IMR-90 (cell line): ENCODE data around the gene SYCE3.

Source experiments
- BHLHE40 ChIP-seq: fragments of 150-350 bp; IDR thresholded peaks from 2 replicates; pipeline ENCODE4 v1.6.1; 2016; ENCODE audit warnings: mild to moderate bottlenecking, low read depth, low read length
- CEBPB ChIP-seq: IDR thresholded peaks from 2 replicates; pipeline ENCODE4 v1.6.1; 2012; ENCODE audit warnings: low read depth, low read length, improper control_type of control experiment
- MAFK ChIP-seq: IDR thresholded peaks from 2 replicates; pipeline ENCODE4 v1.6.1; 2012; ENCODE audit warnings: low read depth, low read length, improper control_type of control experiment
- MXI1 ChIP-seq: IDR thresholded peaks from 2 replicates; pipeline ENCODE4 v1.6.1; 2012; ENCODE audit warnings: low read depth, mild to moderate bottlenecking, low read length, moderate library complexity, borderline replicate concordance
- POLR2A ChIP-seq: IDR thresholded peaks from 2 replicates; pipeline ENCODE4 v1.6.1; 2012; ENCODE audit warnings: mild to moderate bottlenecking, low read depth, low read length
- RAD21 ChIP-seq: IDR thresholded peaks from 2 replicates; pipeline ENCODE4 v1.6.1; 2012; ENCODE audit warnings: low read length, improper control_type of control experiment
- RCOR1 ChIP-seq: IDR thresholded peaks from 2 replicates; pipeline ENCODE4 v1.6.1; 2012; ENCODE audit warnings: mild to moderate bottlenecking, low read length, improper control_type of control experiment; ENCODE audit not compliant: insufficient replicate concordance
- RFX5 ChIP-seq: IDR thresholded peaks from 2 replicates; pipeline ENCODE4 v1.8.0; 2012; ENCODE audit warnings: low read depth, mild to moderate bottlenecking, low read length, moderate library complexity
- SMC3 ChIP-seq: fragments of 150-350 bp; IDR thresholded peaks from 2 replicates; pipeline ENCODE4 v1.6.1; 2016; ENCODE audit warnings: low read depth, mild to moderate bottlenecking, antibody characterized with exemption, low read length, moderate library complexity
- TF ChIP-seq, protein P1 (sequence below): conservative IDR thresholded peaks from 2 replicates; pipeline ENCODE4 v1.5.1; 2012; ENCODE audit warnings: mild to moderate bottlenecking, low read depth, low read length, improper control_type of control experiment
- TF ChIP-seq, protein P2 (sequence below): fragments of 150-350 bp; IDR thresholded peaks from 2 replicates; pipeline ENCODE4 v1.6.1; 2017; ENCODE audit warnings: mild to moderate bottlenecking, antibody characterized with exemption, low read length, low read depth

DNA sequence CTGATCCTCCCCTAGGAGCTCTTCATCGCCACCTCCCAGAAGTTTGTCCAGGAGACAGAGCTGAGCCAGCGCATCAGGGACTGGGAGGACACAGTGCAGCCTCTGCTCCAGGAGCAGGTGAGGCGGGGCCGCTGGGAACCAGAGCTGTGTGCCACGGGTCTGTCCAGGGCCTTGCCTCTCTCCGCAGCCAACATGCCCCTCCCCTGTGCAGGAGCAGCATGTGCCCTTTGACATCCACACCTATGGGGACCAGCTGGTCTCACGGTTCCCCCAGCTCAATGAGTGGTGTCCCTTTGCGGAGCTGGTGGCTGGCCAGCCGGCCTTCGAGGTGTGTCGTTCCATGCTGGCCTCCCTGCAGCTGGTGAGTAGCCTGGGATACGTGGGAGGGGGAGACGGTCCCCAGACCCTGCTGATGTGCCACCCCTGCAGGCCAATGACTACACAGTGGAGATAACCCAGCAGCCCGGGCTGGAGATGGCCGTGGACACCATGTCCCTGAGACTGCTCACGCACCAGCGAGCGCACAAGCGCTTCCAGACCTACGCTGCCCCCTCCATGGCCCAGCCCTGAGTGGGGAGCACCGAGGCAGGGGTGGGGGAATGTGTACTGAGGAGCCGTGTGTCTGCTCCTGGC, 39.8 kb downstream of the SYCE3 start:
- TF ChIP-seq, protein P1, sequence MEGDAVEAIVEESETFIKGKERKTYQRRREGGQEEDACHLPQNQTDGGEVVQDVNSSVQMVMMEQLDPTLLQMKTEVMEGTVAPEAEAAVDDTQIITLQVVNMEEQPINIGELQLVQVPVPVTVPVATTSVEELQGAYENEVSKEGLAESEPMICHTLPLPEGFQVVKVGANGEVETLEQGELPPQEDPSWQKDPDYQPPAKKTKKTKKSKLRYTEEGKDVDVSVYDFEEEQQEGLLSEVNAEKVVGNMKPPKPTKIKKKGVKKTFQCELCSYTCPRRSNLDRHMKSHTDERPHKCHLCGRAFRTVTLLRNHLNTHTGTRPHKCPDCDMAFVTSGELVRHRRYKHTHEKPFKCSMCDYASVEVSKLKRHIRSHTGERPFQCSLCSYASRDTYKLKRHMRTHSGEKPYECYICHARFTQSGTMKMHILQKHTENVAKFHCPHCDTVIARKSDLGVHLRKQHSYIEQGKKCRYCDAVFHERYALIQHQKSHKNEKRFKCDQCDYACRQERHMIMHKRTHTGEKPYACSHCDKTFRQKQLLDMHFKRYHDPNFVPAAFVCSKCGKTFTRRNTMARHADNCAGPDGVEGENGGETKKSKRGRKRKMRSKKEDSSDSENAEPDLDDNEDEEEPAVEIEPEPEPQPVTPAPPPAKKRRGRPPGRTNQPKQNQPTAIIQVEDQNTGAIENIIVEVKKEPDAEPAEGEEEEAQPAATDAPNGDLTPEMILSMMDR = no peak
- TF ChIP-seq POLR2A (no peak), RFX5 (no peak), BHLHE40 (no peak), SMC3 (no peak), RAD21 (no peak), MAFK (no peak), RCOR1 (no peak), CEBPB (no peak), MXI1 (no peak)
- TF ChIP-seq, protein P2, sequence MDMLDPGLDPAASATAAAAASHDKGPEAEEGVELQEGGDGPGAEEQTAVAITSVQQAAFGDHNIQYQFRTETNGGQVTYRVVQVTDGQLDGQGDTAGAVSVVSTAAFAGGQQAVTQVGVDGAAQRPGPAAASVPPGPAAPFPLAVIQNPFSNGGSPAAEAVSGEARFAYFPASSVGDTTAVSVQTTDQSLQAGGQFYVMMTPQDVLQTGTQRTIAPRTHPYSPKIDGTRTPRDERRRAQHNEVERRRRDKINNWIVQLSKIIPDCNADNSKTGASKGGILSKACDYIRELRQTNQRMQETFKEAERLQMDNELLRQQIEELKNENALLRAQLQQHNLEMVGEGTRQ = no peak
